GM15510 (cell line): ENCODE results near the gene OR9Q1.

ENCODE experiments used
- POLR2A ChIP-seq: IDR thresholded peaks from 3 replicates; pipeline ENCODE4 v1.6.1; 2011; ENCODE audit warnings: borderline replicate concordance; ENCODE audit not compliant: insufficient read length; ENCODE audit errors: extremely low read depth

Gene OR9Q1

GRCh38 chr11:58023435-58023931 is at the start of gene OR9Q1:
Gene OR9Q1, plus strand, starts transcription at chr11:58023881. Its CDS starts 155,564 bp downstream, at chr11:58179445.
- TF ChIP-seq POLR2A, result no peak

GRCh38 chr11:57974132-57974531 is 49.5 kb upstream of the OR9Q1 start:
- TF ChIP-seq POLR2A, result no peak

- no peak for TF ChIP-seq POLR2A
Observed at GRCh38 chr11:57974848-57975601, 48.7 kb upstream of the OR9Q1 start.

GRCh38 chr11:57977709-57978108 is 46.0 kb upstream of the OR9Q1 start:
- TF ChIP-seq POLR2A, result no peak

- TF ChIP-seq POLR2A, result no peak
Observed at GRCh38 chr11:57978686-57979531, 44.8 kb upstream of the OR9Q1 start.

GRCh38 chr11:57979532-57980079 is 44.1 kb upstream of the OR9Q1 start:
- no peak for TF ChIP-seq POLR2A

- no peak for TF ChIP-seq POLR2A
Observed at GRCh38 chr11:57980201-57980600, 43.5 kb upstream of the OR9Q1 start.

- no peak for TF ChIP-seq POLR2A
Observed at GRCh38 chr11:57981536-57981935, 42.1 kb upstream of the OR9Q1 start.

- no peak for TF ChIP-seq POLR2A
Observed at GRCh38 chr11:57982776-57983175, 40.9 kb upstream of the OR9Q1 start.

GRCh38 chr11:57983191-57983590 is 40.5 kb upstream of the OR9Q1 start:
- TF ChIP-seq POLR2A, result no peak

GRCh38 chr11:58000699-58001098 is 23.0 kb upstream of the OR9Q1 start:
- no peak for TF ChIP-seq POLR2A

GRCh38 chr11:58003036-58003435 is 20.6 kb upstream of the OR9Q1 start:
- TF ChIP-seq POLR2A, result no peak

GRCh38 chr11:58003591-58003990 is 20.1 kb upstream of the OR9Q1 start:
- TF ChIP-seq POLR2A, result no peak

GRCh38 chr11:58004664-58005063 is 19.0 kb upstream of the OR9Q1 start:
- TF ChIP-seq POLR2A, result no peak

- no peak for TF ChIP-seq POLR2A
Observed at GRCh38 chr11:58006940-58007339, 16.7 kb upstream of the OR9Q1 start.
